Measurements from ENCODE around the gene C12orf42. TPM values are rescaled to one million over a fixed set of nuclear protein-coding genes. Genes with fewer than 3 reads are reported as not detected.

The C12orf42 gene
- total and polyA plus RNA-seq, 2 donors from 2014 or later = 0.94 TPM; not detected in 1

DNA sequence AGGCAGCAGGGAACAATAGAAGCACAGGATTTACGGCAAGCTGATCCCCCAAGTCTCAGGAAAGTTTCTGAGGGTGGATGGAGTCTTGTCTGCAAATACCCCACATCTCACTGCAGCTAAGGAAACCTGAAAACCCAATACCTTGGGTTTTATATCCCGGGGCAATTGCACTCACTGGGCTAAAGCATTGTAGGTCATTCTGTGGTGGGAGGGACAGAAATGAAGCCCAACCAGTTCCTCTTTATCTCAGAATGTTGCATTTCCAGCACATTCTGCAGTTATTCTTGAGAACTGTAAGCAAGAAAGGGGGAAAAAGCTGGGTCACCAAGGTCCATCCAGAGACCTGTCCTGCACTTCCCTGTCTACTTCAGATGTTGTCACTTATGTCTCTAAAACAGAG lies 39.8 kb downstream of the C12orf42 start:
- H3K9ac ChIP-seq (ENCODE audit: low read length in 3 of 3) = no peak overlapping the region
- DNase-seq (no peak), FAIRE-seq (no peak)
- no peaks in the 10 kb centered on the region for H3K36me3 ChIP-seq (ENCODE audit: control insufficient read depth in 2 of 3, insufficient read depth in 3 of 3, low read length in 3 of 3)
- H3K4me3 ChIP-seq (ENCODE audit: low read length in 3 of 3) = no peak overlapping the region
- TF ChIP-seq, protein P1, sequence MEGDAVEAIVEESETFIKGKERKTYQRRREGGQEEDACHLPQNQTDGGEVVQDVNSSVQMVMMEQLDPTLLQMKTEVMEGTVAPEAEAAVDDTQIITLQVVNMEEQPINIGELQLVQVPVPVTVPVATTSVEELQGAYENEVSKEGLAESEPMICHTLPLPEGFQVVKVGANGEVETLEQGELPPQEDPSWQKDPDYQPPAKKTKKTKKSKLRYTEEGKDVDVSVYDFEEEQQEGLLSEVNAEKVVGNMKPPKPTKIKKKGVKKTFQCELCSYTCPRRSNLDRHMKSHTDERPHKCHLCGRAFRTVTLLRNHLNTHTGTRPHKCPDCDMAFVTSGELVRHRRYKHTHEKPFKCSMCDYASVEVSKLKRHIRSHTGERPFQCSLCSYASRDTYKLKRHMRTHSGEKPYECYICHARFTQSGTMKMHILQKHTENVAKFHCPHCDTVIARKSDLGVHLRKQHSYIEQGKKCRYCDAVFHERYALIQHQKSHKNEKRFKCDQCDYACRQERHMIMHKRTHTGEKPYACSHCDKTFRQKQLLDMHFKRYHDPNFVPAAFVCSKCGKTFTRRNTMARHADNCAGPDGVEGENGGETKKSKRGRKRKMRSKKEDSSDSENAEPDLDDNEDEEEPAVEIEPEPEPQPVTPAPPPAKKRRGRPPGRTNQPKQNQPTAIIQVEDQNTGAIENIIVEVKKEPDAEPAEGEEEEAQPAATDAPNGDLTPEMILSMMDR (IDR thresholded peaks at IDR 0.05; ENCODE audit: borderline replicate concordance, extremely low read depth, insufficient read depth) = no peak
- H3K27ac ChIP-seq (ENCODE audit: low read depth in 2 of 2, low read length in 2 of 2) = no peak overlapping the region
- intact Hi-C loops (cut with DNase I) = no loop called here
- no peaks in the 10 kb centered on the region for H3K4me1 ChIP-seq (ENCODE audit: control insufficient read depth in 2 of 3, insufficient read depth in 2 of 3, low read depth in 1 of 3, low read length in 3 of 3)
- peaks cover 0 to 3% (median 0%) of the 10 kb centered on the region in 3 donors for H3K9me3 ChIP-seq (ENCODE audit: control insufficient read depth in 2 of 3, insufficient read depth in 1 of 3, low read length in 3 of 3)
- no peaks in the 10 kb centered on the region for H3K27me3 ChIP-seq (ENCODE audit: control insufficient read depth, insufficient read depth, low read length)

DNA sequence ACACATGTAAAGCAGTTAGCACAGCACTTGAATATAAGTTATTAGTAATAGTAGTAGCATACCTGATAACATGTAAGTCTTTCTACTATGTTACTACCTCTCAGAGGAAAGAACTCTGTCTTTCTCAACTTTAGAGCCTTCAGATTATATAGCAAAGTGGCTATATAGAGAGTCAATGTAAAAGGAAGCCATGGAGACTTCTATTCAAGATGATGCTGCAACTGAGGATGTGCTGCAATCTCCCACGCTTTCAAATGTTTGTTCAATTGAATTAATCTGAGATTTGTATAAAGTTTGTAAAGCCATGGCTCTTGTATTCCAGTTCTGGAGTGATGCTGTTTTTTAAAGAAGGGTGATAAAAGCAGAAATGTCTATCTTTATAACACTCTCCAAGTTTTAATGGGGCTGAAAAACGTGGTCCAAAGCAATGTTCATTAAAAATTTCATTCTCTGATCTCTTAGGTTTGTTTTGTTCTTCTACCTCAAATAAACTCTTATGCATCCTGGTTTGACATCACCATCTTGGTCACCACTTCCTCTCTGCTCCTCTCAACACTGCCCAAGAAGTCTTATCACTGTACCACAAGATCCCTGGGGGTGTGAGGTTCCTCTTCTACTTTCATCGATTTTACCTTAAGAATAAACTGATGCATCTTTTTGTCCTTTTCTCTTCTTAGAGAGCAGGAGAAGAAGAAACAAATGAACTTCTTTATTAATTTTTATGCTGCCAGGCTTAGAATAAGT lies 40.6 kb downstream of the C12orf42 start:
- peaks cover 0 to 3% (median 0%) of the 10 kb centered on the region in 3 donors for H3K9me3 ChIP-seq (ENCODE audit: control insufficient read depth in 2 of 3, insufficient read depth in 1 of 3, low read length in 3 of 3)
- no peaks in the 10 kb centered on the region for H3K36me3 ChIP-seq (ENCODE audit: control insufficient read depth in 2 of 3, insufficient read depth in 3 of 3, low read length in 3 of 3)
- no peaks in the 10 kb centered on the region for H3K4me1 ChIP-seq (ENCODE audit: control insufficient read depth in 2 of 3, insufficient read depth in 2 of 3, low read depth in 1 of 3, low read length in 3 of 3)
- H3K9ac ChIP-seq (ENCODE audit: low read length in 3 of 3) = no peak overlapping the region
- intact Hi-C loops (cut with DNase I) = no loop called here
- FAIRE-seq (no peak), DNase-seq (no peak)
- H3K27ac ChIP-seq (ENCODE audit: low read depth in 2 of 2, low read length in 2 of 2) = no peak overlapping the region
- H3K4me3 ChIP-seq (ENCODE audit: low read length in 3 of 3) = no peak overlapping the region
- H3K27me3 ChIP-seq (ENCODE audit: control insufficient read depth, insufficient read depth, low read length) = no peaks in the 10 kb centered on the region
- TF ChIP-seq, protein P1 (IDR thresholded peaks at IDR 0.05; ENCODE audit: borderline replicate concordance, extremely low read depth, insufficient read depth) = no peak

GRCh38 chr12:103444983-103445382 lies 50.8 kb downstream of the C12orf42 start:
- Histone ChIP-seq H3K36me3 (ENCODE audit: control insufficient read depth in 2 of 3, insufficient read depth in 3 of 3, low read length in 3 of 3) (no peaks in the 10 kb centered on the region), H3K9me3 (ENCODE audit: control insufficient read depth in 2 of 3, insufficient read depth in 1 of 3, low read length in 3 of 3) (no peaks in the 10 kb centered on the region), H3K4me1 (ENCODE audit: control insufficient read depth in 2 of 3, insufficient read depth in 2 of 3, low read depth in 1 of 3, low read length in 3 of 3) (no peaks in the 10 kb centered on the region), H3K27me3 (ENCODE audit: control insufficient read depth, insufficient read depth, low read length) (no peaks in the 10 kb centered on the region), H3K27ac (ENCODE audit: low read depth in 2 of 2, low read length in 2 of 2) (no peak overlapping the region), H3K9ac (ENCODE audit: low read length in 3 of 3) (no peak overlapping the region), H3K4me3 (ENCODE audit: low read length in 3 of 3) (no peak overlapping the region)
- FAIRE-seq = no peak
- no peak for DNase-seq
- TF ChIP-seq, protein P1 (IDR thresholded peaks at IDR 0.05; ENCODE audit: borderline replicate concordance, extremely low read depth, insufficient read depth) = no peak
- intact Hi-C loops (cut with DNase I) = no loop called here

Data from kidney (tissue), 14 donors.